Measurements from ENCODE around the gene CSNK2A2.

Gene CSNK2A2

GRCh38 chr16:58121132-58121531 lies 76.8 kb downstream of the CSNK2A2 start:
- H3K4me3 ChIP-seq (ENCODE audit: low read depth in 1 of 2, low read length in 1 of 2): no peak overlapping the region
- no peaks in the 10 kb centered on the region for H3K4me1 ChIP-seq (ENCODE audit: control insufficient read depth in 1 of 2, insufficient read depth in 1 of 2, low read depth in 1 of 2, low read length in 1 of 2)

DNA sequence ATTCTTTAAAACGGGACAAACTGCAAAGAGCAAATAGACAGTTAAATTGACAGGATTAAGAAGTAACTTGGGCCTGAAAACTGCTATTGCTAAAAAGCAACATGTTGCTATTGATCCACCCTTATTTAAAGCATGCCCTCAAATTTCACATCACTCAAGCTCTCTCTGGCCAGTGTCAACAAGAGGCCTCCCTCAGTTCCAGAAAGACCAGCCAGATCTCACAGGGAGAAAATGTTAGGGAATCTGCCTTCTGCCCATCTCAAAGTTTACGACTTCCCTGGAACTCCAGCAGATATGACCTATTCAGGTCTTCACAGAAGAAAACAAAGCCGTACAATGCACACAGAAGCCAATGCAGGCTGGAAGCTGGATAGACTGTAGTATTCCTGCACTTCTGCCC lies 77.7 kb downstream of the CSNK2A2 start:
- H3K27me3 ChIP-seq: no peaks in the 10 kb centered on the region
- H3K27ac ChIP-seq: no peak overlapping the region
- H3K36me3 ChIP-seq: peaks cover 16% of the 10 kb centered on the region
- no peak for TF ChIP-seq CTCF (IDR thresholded peaks at IDR 0.05)
- H3K4me1 ChIP-seq (ENCODE audit: control insufficient read depth in 1 of 2, insufficient read depth in 1 of 2, low read depth in 1 of 2, low read length in 1 of 2): no peaks in the 10 kb centered on the region
- H3K9me3 ChIP-seq: no peaks in the 10 kb centered on the region
- H3K4me3 ChIP-seq (ENCODE audit: low read depth in 1 of 2, low read length in 1 of 2): no peak overlapping the region

More at GRCh38 chr16:58121132-58121531, 76.8 kb downstream of the CSNK2A2 start:
- Histone ChIP-seq H3K36me3 (peaks cover 7% of the 10 kb centered on the region), H3K27ac (no peak overlapping the region), H3K9me3 (no peaks in the 10 kb centered on the region), H3K27me3 (no peaks in the 10 kb centered on the region)
- no peak for TF ChIP-seq CTCF (IDR thresholded peaks at IDR 0.05)

- H3K27me3 ChIP-seq: no peaks in the 10 kb centered on the region
- no peak for TF ChIP-seq CTCF (IDR thresholded peaks at IDR 0.05)
- H3K36me3 ChIP-seq: peaks cover 23% of the 10 kb centered on the region
- H3K9me3 ChIP-seq: no peaks in the 10 kb centered on the region
- H3K4me1 ChIP-seq (ENCODE audit: control insufficient read depth in 1 of 2, insufficient read depth in 1 of 2, low read depth in 1 of 2, low read length in 1 of 2): no peaks in the 10 kb centered on the region
- H3K27ac ChIP-seq: no peak overlapping the region
- no peak overlapping the region for H3K4me3 ChIP-seq (ENCODE audit: low read depth in 1 of 2, low read length in 1 of 2)
These were observed 78.4 kb downstream of the CSNK2A2 start for GRCh38 chr16:58119509-58119845.

DNA sequence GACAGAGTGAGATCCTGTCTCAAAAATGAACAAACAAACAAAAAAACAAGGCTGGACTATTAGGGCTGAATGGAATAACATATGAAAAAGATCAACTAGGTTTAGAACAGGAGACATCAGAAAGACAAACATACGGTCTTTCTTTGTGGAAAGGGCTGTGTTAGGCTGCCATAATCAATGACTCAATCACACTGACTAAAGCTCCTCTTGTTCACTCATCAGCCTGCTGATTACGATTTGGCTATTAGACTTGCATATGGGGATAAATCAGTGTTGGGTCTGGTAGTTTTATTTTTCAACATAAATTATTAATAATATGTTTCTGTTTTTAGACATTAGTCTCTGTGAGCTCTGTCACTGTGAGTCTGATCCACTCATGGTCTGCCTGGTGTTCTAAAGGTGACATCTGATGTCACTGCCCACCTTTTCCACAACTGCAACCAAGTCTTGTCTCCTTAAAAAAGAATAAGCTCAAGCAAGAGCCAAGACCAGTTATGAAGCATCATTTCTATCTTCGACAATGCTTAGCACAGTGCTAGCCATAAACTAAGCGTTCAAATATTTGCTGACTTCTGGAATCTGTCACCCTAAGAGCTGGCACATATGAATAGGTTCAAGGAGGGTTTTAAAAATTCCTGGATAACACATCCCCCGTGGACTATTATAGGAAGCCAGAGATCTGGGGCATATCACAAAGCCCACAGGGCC lies 79.0 kb downstream of the CSNK2A2 start:
- no peaks in the 10 kb centered on the region for H3K27me3 ChIP-seq
- H3K4me3 ChIP-seq (ENCODE audit: low read depth in 1 of 2, low read length in 1 of 2): no peak overlapping the region
- H3K27ac ChIP-seq: no peak overlapping the region
- H3K9me3 ChIP-seq: no peaks in the 10 kb centered on the region
- no peak for TF ChIP-seq CTCF (IDR thresholded peaks at IDR 0.05)
- H3K4me1 ChIP-seq (ENCODE audit: control insufficient read depth in 1 of 2, insufficient read depth in 1 of 2, low read depth in 1 of 2, low read length in 1 of 2): no peaks in the 10 kb centered on the region
- H3K36me3 ChIP-seq: peaks cover 29% of the 10 kb centered on the region

GRCh38 chr16:58116529-58116928 lies 81.4 kb downstream of the CSNK2A2 start:
- H3K27ac ChIP-seq: no peak overlapping the region
- no peaks in the 10 kb centered on the region for H3K27me3 ChIP-seq
- no peaks in the 10 kb centered on the region for H3K9me3 ChIP-seq
- peaks cover 43% of the 10 kb centered on the region for H3K36me3 ChIP-seq
- no peak overlapping the region for H3K4me3 ChIP-seq (ENCODE audit: low read depth in 1 of 2, low read length in 1 of 2)
- no peak for TF ChIP-seq CTCF (IDR thresholded peaks at IDR 0.05)
- H3K4me1 ChIP-seq (ENCODE audit: control insufficient read depth in 1 of 2, insufficient read depth in 1 of 2, low read depth in 1 of 2, low read length in 1 of 2): peaks cover 0 to 2% of the 10 kb centered on the region in 2 experiments
